BLaER1 treated with 17β-estradiol and CSF1 and Interleukin-3, amounts not matched to agents 10 nM and 100 nM (cell line): ENCODE results near the gene PSMD2.

Experiments used
- H3K27ac ChIP-seq, 11 experiments: shearing (Covaris generic); formaldehyde crosslinking; 2 replicates each; pipeline ENCODE4 v1.8.1; 2022
- H3K27me3 ChIP-seq, 11 experiments: shearing (Covaris generic); formaldehyde crosslinking; 2 replicates each; pipeline ENCODE4 v1.8.1; 2022
- H3K36me3 ChIP-seq, 11 experiments: shearing (Covaris generic); formaldehyde crosslinking; 2 replicates each; pipeline ENCODE4 v1.8.1; 2022
- H3K4me1 ChIP-seq, 10 experiments: shearing (Covaris generic); formaldehyde crosslinking; 2 replicates each; pipeline ENCODE4 v1.8.1; 2022
- H3K4me2 ChIP-seq, 11 experiments: shearing (Covaris generic); formaldehyde crosslinking; 2 replicates each; pipeline ENCODE4 v1.8.1; 2022
- H3K4me3 ChIP-seq, 10 experiments: shearing (Covaris generic); formaldehyde crosslinking; 2 replicates each; pipeline ENCODE4 v1.8.1; 2022
- H3K9ac ChIP-seq, 11 experiments: shearing (Covaris generic); formaldehyde crosslinking; 2 replicates each; pipeline ENCODE4 v1.8.1; 2022
- H3K9me3 ChIP-seq, 11 experiments: shearing (Covaris generic); formaldehyde crosslinking; replicated peaks in 1 of 11; 2 replicates each; pipeline ENCODE4 v1.8.1; 2022
- H4K20me1 ChIP-seq, 11 experiments: shearing (Covaris generic); formaldehyde crosslinking; 2 replicates each; pipeline ENCODE4 v1.8.1; 2022
- Cebpa-rat ChIP-seq, 11 experiments: shearing (Covaris generic); IDR thresholded peaks; 2 replicates each; pipeline ENCODE4 v1.8.1; 2022

PSMD2 gene

GRCh38 chr3:184332370-184333090 is 33.5 kb downstream of the PSMD2 start:
- H3K27me3 ChIP-seq: no peaks in the 10 kb centered on the region
- peaks cover 76 to 99% (median 89%) of the 10 kb centered on the region in 11 experiments; a peak in 21 of 22 replicates for H4K20me1 ChIP-seq
- no peak for TF ChIP-seq Cebpa-rat (IDR thresholded peaks at IDR 0.05)
- peaks cover 78 to 81% (median 79%) of the 10 kb centered on the region in 11 experiments for H3K36me3 ChIP-seq
- no peak overlapping the region for H3K4me2 ChIP-seq
- H3K9me3 ChIP-seq: no peaks in the 10 kb centered on the region
- H3K27ac ChIP-seq: no peak overlapping the region
- no peak overlapping the region for H3K4me3 ChIP-seq
- peak overlapping the region in 7 of 11 experiments; percentile 2 to 61 (median 20); a peak in 9 of 22 replicates for H3K9ac ChIP-seq
- peaks cover 11 to 46% (median 24%) of the 10 kb centered on the region in 10 experiments for H3K4me1 ChIP-seq

- H3K4me2 ChIP-seq: no peak overlapping the region
- H3K27me3 ChIP-seq: peaks cover 0 to 5% (median 0%) of the 10 kb centered on the region in 11 experiments; a peak in 5 of 22 replicates
- no peaks in the 10 kb centered on the region for H3K9me3 ChIP-seq
- no peak overlapping the region for H3K27ac ChIP-seq
- peak overlapping the region in 7 of 11 experiments; percentile 10 to 61 (median 20); a peak in 7 of 22 replicates for H3K9ac ChIP-seq
- H3K4me1 ChIP-seq: peaks cover 17 to 52% (median 31%) of the 10 kb centered on the region in 10 experiments
- TF ChIP-seq Cebpa-rat (IDR thresholded peaks at IDR 0.05): no peak
- H4K20me1 ChIP-seq: peaks cover 74 to 99% (median 87%) of the 10 kb centered on the region in 11 experiments; a peak in 21 of 22 replicates
- H3K36me3 ChIP-seq: peaks cover 71 to 75% (median 73%) of the 10 kb centered on the region in 11 experiments
- H3K4me3 ChIP-seq: no peak overlapping the region
Measured at GRCh38 chr3:184333190-184333589, 34.1 kb downstream of the PSMD2 start.

- H3K27ac ChIP-seq: 0 out of 22 replicates have a peak overlapping the region, but pooled peaks of 1 of the 11 experiments have one; percentile 9
- H3K9ac ChIP-seq: peak overlapping the region in 6 of 11 experiments; percentile 10 to 61 (median 22); a peak in 7 of 22 replicates
Measured at GRCh38 chr3:184333700-184334099, 34.7 kb downstream of the PSMD2 start.

GRCh38 chr3:184334470-184335158 is 35.6 kb downstream of the PSMD2 start:
- H3K27me3 ChIP-seq: peaks cover 0 to 15% (median 0%) of the 10 kb centered on the region in 11 experiments; a peak in 6 of 22 replicates
- peaks cover 32 to 67% (median 45%) of the 10 kb centered on the region in 10 experiments for H3K4me1 ChIP-seq
- H3K9me3 ChIP-seq: no peaks in the 10 kb centered on the region
- TF ChIP-seq Cebpa-rat (IDR thresholded peaks at IDR 0.05): no peak
- H3K4me3 ChIP-seq: no peak overlapping the region
- peak overlapping the region in 7 of 11 experiments; percentile 11 to 83 (median 78); a peak in 7 of 22 replicates for H3K9ac ChIP-seq
- peaks cover 57 to 60% (median 58%) of the 10 kb centered on the region in 11 experiments for H3K36me3 ChIP-seq
- H3K27ac ChIP-seq: peak overlapping the region in 3 of 11 experiments; percentile 16 to 71 (median 38); a peak in 5 of 22 replicates
- H4K20me1 ChIP-seq: peaks cover 71 to 99% (median 86%) of the 10 kb centered on the region in 11 experiments; a peak in 21 of 22 replicates
- H3K4me2 ChIP-seq: peak overlapping the region in 2 of 11 experiments; percentile 93 to 98; a peak in 3 of 22 replicates

More at GRCh38 chr3:184333700-184334099, 34.7 kb downstream of the PSMD2 start:
- no peak overlapping the region for H3K4me3 ChIP-seq
- peaks cover 22 to 58% (median 36%) of the 10 kb centered on the region in 10 experiments for H3K4me1 ChIP-seq
- no peaks in the 10 kb centered on the region for H3K9me3 ChIP-seq
- no peak overlapping the region for H3K4me2 ChIP-seq
- TF ChIP-seq Cebpa-rat (IDR thresholded peaks at IDR 0.05): no peak
- H3K36me3 ChIP-seq: peaks cover 66 to 70% (median 68%) of the 10 kb centered on the region in 11 experiments
- peaks cover 74 to 99% (median 86%) of the 10 kb centered on the region in 11 experiments; a peak in 21 of 22 replicates for H4K20me1 ChIP-seq
- H3K27me3 ChIP-seq: peaks cover 0 to 9% (median 0%) of the 10 kb centered on the region in 11 experiments; a peak in 6 of 22 replicates

- Histone ChIP-seq H3K9ac (peak overlapping the region; percentile 69 to 86 (median 78); a peak in 19 of 22 replicates), H3K4me1 (peaks cover 38 to 73% (median 50%) of the 10 kb centered on the region in 10 experiments), H4K20me1 (peaks cover 64 to 97% (median 82%) of the 10 kb centered on the region in 11 experiments; a peak in 21 of 22 replicates), H3K4me3 (peak overlapping the region; percentile 63 to 81 (median 70); a peak in 16 of 20 replicates), H3K36me3 (peaks cover 50 to 54% (median 52%) of the 10 kb centered on the region in 11 experiments), H3K27ac (peak overlapping the region in 10 of 11 experiments; percentile 31 to 76 (median 63); a peak in 16 of 22 replicates), H3K4me2 (peak overlapping the region; percentile 93 to 99 (median 98)), H3K27me3 (peaks cover 0 to 15% (median 0%) of the 10 kb centered on the region in 11 experiments; a peak in 6 of 22 replicates), H3K9me3 (no peaks in the 10 kb centered on the region)
- no peak for TF ChIP-seq Cebpa-rat (IDR thresholded peaks at IDR 0.05)
Measured at GRCh38 chr3:184335291-184335660, 36.2 kb downstream of the PSMD2 start.

GRCh38 chr3:184335661-184336546 is 36.9 kb downstream of the PSMD2 start:
- Histone ChIP-seq H3K4me1 (peaks cover 44 to 80% (median 53%) of the 10 kb centered on the region in 10 experiments), H4K20me1 (peaks cover 58 to 93% (median 75%) of the 10 kb centered on the region in 11 experiments; a peak in 21 of 22 replicates), H3K27ac (peak overlapping the region; percentile 45 to 76 (median 63); a peak in 21 of 22 replicates)

GRCh38 chr3:184336547-184337398 is 37.7 kb downstream of the PSMD2 start:
- TF ChIP-seq Cebpa-rat (IDR thresholded peaks at IDR 0.05): no peak
- Histone ChIP-seq H3K4me2 (peak overlapping the region; percentile 93 to 99 (median 98)), H3K4me3 (peak overlapping the region; percentile 63 to 81 (median 70))

More at GRCh38 chr3:184335661-184336546, 36.9 kb downstream of the PSMD2 start:
- TF ChIP-seq Cebpa-rat (IDR thresholded peaks at IDR 0.05): no peak
- Histone ChIP-seq H3K9me3 (no peaks in the 10 kb centered on the region), H3K4me2 (peak overlapping the region; percentile 93 to 99 (median 98)), H3K4me3 (peak overlapping the region; percentile 63 to 81 (median 70)), H3K9ac (peak overlapping the region; percentile 69 to 86 (median 78)), H3K27me3 (peaks cover 0 to 15% (median 0%) of the 10 kb centered on the region in 11 experiments; a peak in 6 of 22 replicates), H3K36me3 (peaks cover 44 to 47% (median 45%) of the 10 kb centered on the region in 11 experiments)

More at GRCh38 chr3:184336547-184337398, 37.7 kb downstream of the PSMD2 start:
- Histone ChIP-seq H3K4me1 (peaks cover 52 to 86% (median 60%) of the 10 kb centered on the region in 10 experiments), H4K20me1 (peaks cover 49 to 89% (median 67%) of the 10 kb centered on the region in 11 experiments; a peak in 21 of 22 replicates), H3K9me3 (no peaks in the 10 kb centered on the region), H3K27ac (peak overlapping the region in 10 of 11 experiments; percentile 45 to 76 (median 65); a peak in 20 of 22 replicates), H3K27me3 (peaks cover 0 to 15% (median 0%) of the 10 kb centered on the region in 11 experiments; a peak in 6 of 22 replicates), H3K36me3 (peaks cover 35 to 40% (median 39%) of the 10 kb centered on the region in 11 experiments), H3K9ac (peak overlapping the region; percentile 69 to 86 (median 78))
